Activated naive CD4-positive, alpha-beta T cell treated with anti-CD3 and anti-CD28 coated beads, Interleukin-2, amount 10 ng/mL, durations not matched to agents 7 days and 5 days (primary cell): ENCODE measurements around the gene MRPL51.

Experiments
- CTCF ChIA-PET: fragments of 350-600 bp; sonication (Branson Sonifier 250); formaldehyde crosslinking; loops from one replicate; lab custom pipeline; 2021; ENCODE audit warnings: antibody characterized with exemption; lab: Charles Lee
- DNase-seq: peaks from one replicate; pipeline ENCODE4 v3.0.0-alpha.2; 2020
- H3K27ac Mint-ChIP-seq: one replicate; pipeline ENCODE4 v1.8.0; 2021; ENCODE audit warnings: mild to moderate bottlenecking, moderate library complexity, mixed read lengths
- H3K27me3 Mint-ChIP-seq: one replicate; pipeline ENCODE4 v1.8.0; 2021; ENCODE audit warnings: mild to moderate bottlenecking, mixed read lengths
- H3K36me3 Mint-ChIP-seq: one replicate; pipeline ENCODE4 v1.8.0; 2021; ENCODE audit warnings: mixed read lengths
- H3K4me1 Mint-ChIP-seq: one replicate; pipeline ENCODE4 v1.8.0; 2021; ENCODE audit warnings: mixed read lengths
- H3K4me3 Mint-ChIP-seq: one replicate; pipeline ENCODE4 v1.8.0; 2021; ENCODE audit warnings: mild to moderate bottlenecking, moderate library complexity, mixed read lengths
- H3K9me3 Mint-ChIP-seq: one replicate; pipeline ENCODE4 v1.8.0; 2021; ENCODE audit warnings: mixed read lengths

Gene MRPL51

GRCh38 chr12:6457220-6457945 lies 35.7 kb downstream of the MRPL51 start:
- no peaks in the 10 kb centered on the region for H3K9me3 Mint-ChIP-seq
- H3K27ac Mint-ChIP-seq, result peak overlapping the region; percentile 74
- H3K4me1 Mint-ChIP-seq, result peaks cover 83% of the 10 kb centered on the region
- H3K27me3 Mint-ChIP-seq, result no peaks in the 10 kb centered on the region
- CTCF ChIA-PET, result interaction anchor here (3.9 kb wide), 1 partner anchor 33 kb away, joined by 19 read pairs; no protein-coding TSS in a partner anchor
- DNase-seq, result no peak
- no peak overlapping the region for H3K4me3 Mint-ChIP-seq
- H3K36me3 Mint-ChIP-seq, result peaks cover 83% of the 10 kb centered on the region

DNA sequence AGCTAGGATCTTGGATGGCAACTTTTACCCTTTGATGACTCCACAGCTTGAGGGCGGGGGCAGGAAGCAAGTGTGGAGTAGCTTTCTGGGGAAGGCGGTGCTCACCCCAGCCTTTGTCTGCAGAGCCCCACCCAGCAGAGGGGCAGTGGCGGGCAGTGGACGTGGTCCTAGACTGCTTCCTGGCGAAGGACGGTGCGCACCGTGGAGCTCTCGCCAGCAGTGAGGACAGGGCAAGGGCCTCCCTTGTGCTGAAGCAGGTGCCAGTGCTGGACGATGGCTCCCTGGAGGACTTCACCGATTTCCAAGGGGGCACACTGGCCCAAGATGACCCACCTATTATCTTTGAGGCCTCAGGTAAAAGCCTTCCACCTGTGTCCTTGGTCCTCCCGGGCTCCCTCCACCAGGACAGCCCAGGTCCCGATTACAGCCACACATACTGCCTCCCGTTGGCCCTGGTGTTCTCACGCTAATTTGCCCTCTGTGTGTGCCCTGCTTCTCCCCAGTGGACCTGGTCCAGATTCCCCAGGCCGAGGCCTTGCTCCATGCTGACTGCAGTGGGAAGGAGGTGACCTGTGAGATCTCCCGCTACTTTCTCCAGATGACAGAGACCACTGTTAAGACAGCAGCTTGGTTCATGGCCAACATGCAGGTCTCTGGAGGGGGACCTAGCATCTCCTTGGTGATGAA lies 40.0 kb downstream of the MRPL51 start:
- H3K4me3 Mint-ChIP-seq, result peak overlapping the region; percentile 99
- peak; percentile 53 for DNase-seq
- no peaks in the 10 kb centered on the region for H3K27me3 Mint-ChIP-seq
- H3K4me1 Mint-ChIP-seq, result peaks cover 78% of the 10 kb centered on the region
- CTCF ChIA-PET, result interaction anchor here (0.8 to 6.9 kb wide), 7 partner anchors 8 to 29 kb away, joined by 3 to 35 read pairs (median 8); partner anchors contain the start of gene VAMP1
- no peaks in the 10 kb centered on the region for H3K9me3 Mint-ChIP-seq
- peak overlapping the region; percentile 99 for H3K27ac Mint-ChIP-seq
- H3K36me3 Mint-ChIP-seq, result peaks cover 70% of the 10 kb centered on the region

- Mint-ChIP-seq H3K27me3 (no peaks in the 10 kb centered on the region), H3K27ac (peak overlapping the region; percentile 99), H3K36me3 (peaks cover 71% of the 10 kb centered on the region), H3K4me3 (peak overlapping the region; percentile 99), H3K4me1 (peaks cover 81% of the 10 kb centered on the region), H3K9me3 (no peaks in the 10 kb centered on the region)
- CTCF ChIA-PET, result interaction anchor here (0.8 to 6.9 kb wide), 8 partner anchors 8 to 29 kb away, joined by 3 to 35 read pairs (median 8); partner anchors contain the start of gene VAMP1
- peak; percentile 46 for DNase-seq
Measured at GRCh38 chr12:6452245-6452943, 40.7 kb downstream of the MRPL51 start.

DNA sequence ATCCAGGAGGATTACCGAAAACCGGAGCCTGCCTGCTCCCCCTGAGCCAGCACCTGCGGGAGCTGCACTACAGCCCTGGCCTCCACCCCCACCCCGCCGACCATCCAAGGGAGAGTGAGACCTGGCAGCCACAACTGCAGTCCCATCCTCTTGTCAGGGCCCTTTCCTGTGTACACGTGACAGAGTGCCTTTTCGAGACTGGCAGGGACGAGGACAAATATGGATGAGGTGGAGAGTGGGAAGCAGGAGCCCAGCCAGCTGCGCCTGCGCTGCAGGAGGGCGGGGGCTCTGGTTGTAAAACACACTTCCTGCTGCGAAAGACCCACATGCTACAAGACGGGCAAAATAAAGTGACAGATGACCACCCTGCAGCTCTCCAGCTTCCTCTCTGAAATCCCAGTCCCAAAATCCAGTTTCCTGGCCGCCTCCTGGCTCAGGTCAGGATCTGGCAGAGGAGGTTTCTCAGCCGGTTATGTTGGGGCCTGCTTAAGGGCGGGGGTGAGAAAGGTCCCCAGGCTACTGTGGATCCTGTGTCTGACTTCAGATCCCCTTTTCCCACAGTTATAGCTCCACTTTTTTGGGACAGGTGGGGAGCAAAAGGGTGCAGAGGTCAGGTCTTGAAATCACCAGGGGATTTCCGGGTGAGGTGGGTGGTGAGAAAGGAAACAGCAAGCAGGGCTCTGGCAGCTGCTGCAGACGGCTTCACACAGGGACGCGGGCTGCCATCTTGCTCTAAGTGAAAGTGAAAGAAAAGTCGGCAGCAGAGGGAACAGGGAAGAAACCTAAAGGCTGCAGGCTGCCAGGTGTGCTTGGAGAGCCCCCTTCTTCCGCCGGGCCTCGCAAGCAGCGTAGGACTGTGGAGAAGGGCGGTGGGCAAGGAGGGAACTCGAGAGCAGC lies 41.5 kb downstream of the MRPL51 start, which contains the start of gene TAPBPL:
TSS of gene TAPBPL (plus strand) at position 695 of the 897 bp plus-strand sequence. CDS start 207 bp downstream, outside the sequence.
- Mint-ChIP-seq H3K27ac (peak within 1 kb of the TSS; percentile 99), H3K9me3 (no peaks in the 10 kb centered on the region), H3K36me3 (peaks cover 72% of the 10 kb centered on the region), H3K4me3 (peak within 1 kb of the TSS; percentile 99), H3K4me1 (peaks cover 82% of the 10 kb centered on the region), H3K27me3 (no peaks in the 10 kb centered on the region)
- CTCF ChIA-PET, result interaction anchor here (0.8 to 6.9 kb wide), 7 partner anchors 8 to 28 kb away, joined by 3 to 35 read pairs (median 8); partner anchors contain the start of gene VAMP1
- DNase-seq, result peak; percentile 90

- CTCF ChIA-PET, result interaction anchor here (2.3 to 6.9 kb wide), 4 partner anchors 13 to 27 kb away, joined by 8 to 35 read pairs (median 15); partner anchors contain the start of gene VAMP1
- H3K27ac Mint-ChIP-seq, result peak overlapping the region; percentile 99
- no peaks in the 10 kb centered on the region for H3K9me3 Mint-ChIP-seq
- no peaks in the 10 kb centered on the region for H3K27me3 Mint-ChIP-seq
- H3K4me1 Mint-ChIP-seq, result peaks cover 85% of the 10 kb centered on the region
- DNase-seq, result no peak
- peaks cover 72% of the 10 kb centered on the region for H3K36me3 Mint-ChIP-seq
- peak overlapping the region; percentile 99 for H3K4me3 Mint-ChIP-seq
Measured at GRCh38 chr12:6450869-6451347, 42.2 kb downstream of the MRPL51 start.

GRCh38 chr12:6450091-6450868 lies 42.8 kb downstream of the MRPL51 start:
- CTCF ChIA-PET, result interaction anchor here (0.8 to 6.9 kb wide), 4 partner anchors 13 to 26 kb away, joined by 3 to 35 read pairs (median 12); no protein-coding TSS in a partner anchor

GRCh38 chr12:6444704-6445688 lies 48.1 kb downstream of the MRPL51 start, which contains the start of gene CD27:
CD27 (plus strand) TSS chr12:6444955; CDS start chr12:6445096, 141 bp downstream.
- Mint-ChIP-seq H3K27me3 (no peaks in the 10 kb centered on the region), H3K27ac (peak within 1 kb of the TSS; percentile 95), H3K36me3 (peaks cover 35% of the 10 kb centered on the region), H3K9me3 (no peaks in the 10 kb centered on the region), H3K4me3 (peak within 1 kb of the TSS; percentile 97), H3K4me1 (peaks cover 66% of the 10 kb centered on the region)
- CTCF ChIA-PET, result interaction anchor here (0.7 to 6.8 kb wide), 5 partner anchors 11 to 110 kb away, joined by 3 to 63 read pairs (median 37); no protein-coding TSS in a partner anchor
- DNase-seq, result peak; percentile 60

More at GRCh38 chr12:6450091-6450868, 42.8 kb downstream of the MRPL51 start:
- H3K36me3 Mint-ChIP-seq, result peaks cover 72% of the 10 kb centered on the region
- peak overlapping the region; percentile 99 for H3K4me3 Mint-ChIP-seq
- H3K27ac Mint-ChIP-seq, result peak overlapping the region; percentile 99
- peaks cover 86% of the 10 kb centered on the region for H3K4me1 Mint-ChIP-seq
- no peaks in the 10 kb centered on the region for H3K9me3 Mint-ChIP-seq
- H3K27me3 Mint-ChIP-seq, result no peaks in the 10 kb centered on the region
- no peak for DNase-seq

DNA sequence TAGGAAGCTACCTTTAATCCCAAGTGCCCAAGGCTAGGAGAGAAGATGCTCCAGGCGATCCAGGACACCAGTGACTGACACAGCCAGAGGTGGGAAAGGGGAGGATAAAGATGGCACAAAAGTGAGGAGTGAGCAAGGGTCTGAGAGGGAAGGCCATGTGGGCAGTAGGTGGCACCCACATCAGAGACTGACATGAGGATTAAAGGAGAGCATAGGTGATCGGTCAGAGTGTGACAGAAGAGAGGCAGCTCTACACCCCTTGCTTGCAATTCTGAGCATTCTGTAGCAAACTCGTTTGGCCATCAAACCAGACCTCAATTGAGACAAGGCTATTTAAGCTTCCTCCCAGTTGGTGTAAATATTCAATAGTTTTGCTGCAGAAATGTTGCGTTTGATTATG lies 49.0 kb downstream of the MRPL51 start:
- peaks cover 63% of the 10 kb centered on the region for H3K4me1 Mint-ChIP-seq
- CTCF ChIA-PET, result interaction anchor here (0.9 to 6.8 kb wide), 6 partner anchors 8 to 22 kb away, joined by 3 to 63 read pairs (median 30); partner anchors contain the start of gene TAPBPL
- no peaks in the 10 kb centered on the region for H3K27me3 Mint-ChIP-seq
- H3K4me3 Mint-ChIP-seq, result peak overlapping the region; percentile 97
- peaks cover 33% of the 10 kb centered on the region for H3K36me3 Mint-ChIP-seq
- no peaks in the 10 kb centered on the region for H3K9me3 Mint-ChIP-seq
- no peak for DNase-seq
- H3K27ac Mint-ChIP-seq, result peak overlapping the region; percentile 95

DNA sequence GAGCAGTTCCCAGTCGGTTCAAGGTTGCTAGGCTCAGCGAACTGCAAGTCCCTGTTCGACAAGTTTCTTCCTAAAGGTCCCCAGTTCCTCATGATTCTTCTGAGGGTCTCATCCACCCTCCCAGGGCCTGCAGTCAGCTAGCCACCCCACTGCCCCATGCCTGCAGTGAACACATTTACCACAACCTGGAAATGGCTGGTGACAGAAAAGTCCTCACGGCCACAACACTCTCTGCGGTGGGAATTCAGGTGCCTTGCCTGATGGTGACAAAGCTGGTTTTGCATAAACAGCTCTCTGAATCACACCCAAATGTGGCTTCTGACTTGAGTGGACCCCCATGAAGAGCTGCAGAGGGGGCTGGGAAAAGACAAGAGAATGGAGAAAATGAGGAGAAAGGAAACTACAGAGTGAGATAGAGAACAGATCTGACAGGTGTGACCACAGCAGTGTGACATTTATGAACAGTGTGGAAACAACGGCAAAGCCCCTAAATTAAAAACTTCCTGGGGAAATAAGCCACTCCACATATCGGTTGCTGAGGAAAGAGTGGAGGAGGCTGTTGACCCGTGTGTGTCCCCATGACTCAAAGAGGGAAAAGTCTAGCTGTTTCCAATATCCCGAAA lies 49.6 kb downstream of the MRPL51 start:
- CTCF ChIA-PET, result interaction anchor here (0.9 to 6.8 kb wide), 6 partner anchors 9 to 22 kb away, joined by 3 to 63 read pairs (median 30); partner anchors contain the start of gene TAPBPL
- peaks cover 59% of the 10 kb centered on the region for H3K4me1 Mint-ChIP-seq

GRCh38 chr12:6442836-6443235 lies 50.2 kb downstream of the MRPL51 start:
- DNase-seq, result no peak
- Mint-ChIP-seq H3K4me1 (peaks cover 54% of the 10 kb centered on the region), H3K4me3 (no peak overlapping the region), H3K27ac (peak overlapping the region; percentile 95), H3K36me3 (peaks cover 29% of the 10 kb centered on the region), H3K27me3 (no peaks in the 10 kb centered on the region), H3K9me3 (no peaks in the 10 kb centered on the region)
- CTCF ChIA-PET, result interaction anchor here (1.0 to 6.8 kb wide), 5 partner anchors 9 to 23 kb away, joined by 3 to 63 read pairs (median 37); partner anchors contain the start of gene TAPBPL

More for the DNA sequence above, 49.6 kb downstream of the MRPL51 start:
- peaks cover 33% of the 10 kb centered on the region for H3K36me3 Mint-ChIP-seq
- no peaks in the 10 kb centered on the region for H3K27me3 Mint-ChIP-seq
- H3K9me3 Mint-ChIP-seq, result no peaks in the 10 kb centered on the region
- peak; percentile 26 for DNase-seq
- peak overlapping the region; percentile 97 for H3K4me3 Mint-ChIP-seq
- H3K27ac Mint-ChIP-seq, result peak overlapping the region; percentile 95
